NT2/D1 (cell line): ENCODE measurements around the gene PRPH2.

Experiments used
- SUZ12 ChIP-seq: IDR thresholded peaks from 2 replicates; pipeline ENCODE4 v1.6.1; 2011; ENCODE audit not compliant: insufficient read length, insufficient read depth; ENCODE audit errors: extremely low read depth
- YY1 ChIP-seq: IDR thresholded peaks from 2 replicates; pipeline ENCODE4 v1.6.1; 2011; ENCODE audit not compliant: insufficient read length, insufficient read depth
- ZNF274 ChIP-seq: IDR thresholded peaks from 2 replicates; pipeline ENCODE4 v1.6.1; 2011; ENCODE audit warnings: mild to moderate bottlenecking, low read depth, low read length

DNA sequence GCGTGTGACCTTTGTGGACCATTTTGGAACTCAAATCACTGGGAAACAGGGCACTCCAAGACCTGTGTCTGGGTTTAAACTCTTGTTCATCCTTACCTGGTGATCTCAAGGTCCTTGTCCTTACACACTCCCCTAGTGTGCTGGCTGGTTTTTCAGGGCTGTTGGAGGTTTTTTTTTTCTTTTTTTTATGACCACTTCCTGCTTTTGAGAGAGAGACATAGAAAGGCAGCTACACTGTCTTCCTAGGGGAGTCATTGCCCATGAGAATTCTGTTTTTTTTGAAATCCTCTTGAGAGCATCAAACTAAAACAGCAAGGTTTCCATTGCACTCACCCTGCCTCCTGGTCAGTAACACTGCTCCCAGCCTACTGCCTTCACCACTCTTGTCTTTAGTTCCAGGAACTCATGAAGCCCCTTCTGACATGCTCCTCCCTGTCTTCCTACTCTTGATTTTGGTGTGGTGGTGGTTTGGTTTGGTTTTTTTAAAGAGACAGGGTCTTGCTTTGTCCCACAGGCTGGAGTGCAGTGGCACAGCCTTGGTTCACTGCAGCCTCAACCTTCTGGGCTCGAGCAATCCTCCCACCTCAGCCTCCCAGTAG, 28.6 kb downstream of the PRPH2 start:
- TF ChIP-seq ZNF274 (no peak), YY1 (no peak), SUZ12 (no peak)
